ENCODE measurements around the gene PAGR1.

PAGR1 gene

DNA sequence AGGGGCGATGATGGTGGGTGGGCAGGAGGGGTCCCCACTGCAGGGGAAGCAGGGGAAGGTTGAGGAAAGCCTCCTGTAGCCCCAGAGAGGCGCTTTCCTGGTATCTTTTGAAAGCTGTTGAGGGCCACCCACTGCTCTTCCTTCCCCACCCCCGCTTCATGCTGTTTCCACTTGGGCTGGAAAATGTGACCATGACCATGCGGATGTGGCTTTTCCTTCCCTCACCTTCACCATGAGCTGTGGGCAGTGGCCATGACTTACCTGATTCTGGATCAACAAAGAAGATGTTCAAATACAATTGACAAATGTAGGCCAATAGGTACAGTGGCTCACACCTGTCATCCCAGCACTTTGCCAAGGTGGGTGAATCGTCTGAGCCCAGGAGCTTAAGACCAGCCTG lies 18.1 kb downstream of the PAGR1 start:
- Histone ChIP-seq H3K9ac (ENCODE audit: low read depth, low read length) (no peak overlapping the region), H3K27me3 (ENCODE audit: control insufficient read depth, insufficient read depth, low read length) (no peaks in the 10 kb centered on the region), H3K9me3 (replicated peaks; ENCODE audit: low read length) (no peaks in the 10 kb centered on the region), H3K36me3 (ENCODE audit: insufficient read depth, low read length) (peaks cover 82% of the 10 kb centered on the region), H3K4me1 (ENCODE audit: control insufficient read depth, insufficient read depth, low read length) (no peaks in the 10 kb centered on the region), H3K4me3 (ENCODE audit: low read length) (no peak overlapping the region), H3K4me2 (ENCODE audit: low read length) (no peak overlapping the region)

DNA sequence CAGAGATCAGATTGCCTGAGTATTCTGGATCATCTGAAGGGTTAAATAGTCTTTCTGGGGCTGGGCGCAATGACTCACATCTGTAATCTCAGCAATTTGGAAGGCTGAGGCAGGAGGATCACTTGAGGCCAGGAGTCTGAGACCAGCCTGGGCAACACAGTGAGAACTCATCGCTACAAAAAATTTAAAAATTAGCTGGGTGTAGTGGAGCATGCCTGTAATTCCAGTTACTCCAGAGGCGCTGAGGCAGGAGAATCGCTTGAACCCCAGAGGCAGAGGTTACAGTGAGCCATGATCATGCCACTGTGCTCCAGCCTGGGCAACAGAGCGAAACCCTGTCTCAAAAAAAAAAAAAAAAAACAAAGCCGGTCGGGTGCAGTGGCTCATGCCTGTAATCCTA lies 20.0 kb downstream of the PAGR1 start:
- H3K27me3 ChIP-seq (ENCODE audit: control insufficient read depth, insufficient read depth, low read length) = no peaks in the 10 kb centered on the region
- no peak overlapping the region for H3K4me2 ChIP-seq (ENCODE audit: low read length)
- H3K9me3 ChIP-seq (replicated peaks; ENCODE audit: low read length) = no peaks in the 10 kb centered on the region
- H3K36me3 ChIP-seq (ENCODE audit: insufficient read depth, low read length) = peaks cover 87% of the 10 kb centered on the region
- no peak overlapping the region for H3K9ac ChIP-seq (ENCODE audit: low read depth, low read length)
- H3K4me3 ChIP-seq (ENCODE audit: low read length) = no peak overlapping the region
- H3K4me1 ChIP-seq (ENCODE audit: control insufficient read depth, insufficient read depth, low read length) = no peaks in the 10 kb centered on the region

DNA sequence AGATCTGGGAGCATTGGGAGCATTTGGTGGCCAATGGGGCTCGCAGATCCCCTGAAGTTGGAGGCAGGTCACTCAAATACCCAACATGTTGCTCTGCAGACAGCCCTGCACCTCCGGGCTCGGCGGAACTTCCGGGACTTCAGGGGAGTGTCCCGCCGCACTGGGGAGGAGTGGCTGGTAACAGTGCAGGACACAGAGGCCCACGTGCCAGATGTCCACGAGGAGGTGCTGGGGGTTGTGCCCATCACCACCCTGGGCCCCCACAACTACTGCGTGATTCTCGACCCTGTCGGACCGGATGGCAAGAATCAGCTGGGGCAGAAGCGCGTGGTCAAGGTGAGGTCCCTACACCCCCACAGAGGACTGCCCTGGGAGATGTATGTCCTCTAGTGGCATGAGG lies 20.7 kb downstream of the PAGR1 start:
- no peak overlapping the region for H3K4me3 ChIP-seq (ENCODE audit: low read length)
- peaks cover 86% of the 10 kb centered on the region for H3K36me3 ChIP-seq (ENCODE audit: insufficient read depth, low read length)
- H3K4me2 ChIP-seq (ENCODE audit: low read length) = no peak overlapping the region
- H3K9me3 ChIP-seq (replicated peaks; ENCODE audit: low read length) = no peaks in the 10 kb centered on the region
- no peak overlapping the region for H3K9ac ChIP-seq (ENCODE audit: low read depth, low read length)
- H3K4me1 ChIP-seq (ENCODE audit: control insufficient read depth, insufficient read depth, low read length) = no peaks in the 10 kb centered on the region
- H3K27me3 ChIP-seq (ENCODE audit: control insufficient read depth, insufficient read depth, low read length) = no peaks in the 10 kb centered on the region

DNA sequence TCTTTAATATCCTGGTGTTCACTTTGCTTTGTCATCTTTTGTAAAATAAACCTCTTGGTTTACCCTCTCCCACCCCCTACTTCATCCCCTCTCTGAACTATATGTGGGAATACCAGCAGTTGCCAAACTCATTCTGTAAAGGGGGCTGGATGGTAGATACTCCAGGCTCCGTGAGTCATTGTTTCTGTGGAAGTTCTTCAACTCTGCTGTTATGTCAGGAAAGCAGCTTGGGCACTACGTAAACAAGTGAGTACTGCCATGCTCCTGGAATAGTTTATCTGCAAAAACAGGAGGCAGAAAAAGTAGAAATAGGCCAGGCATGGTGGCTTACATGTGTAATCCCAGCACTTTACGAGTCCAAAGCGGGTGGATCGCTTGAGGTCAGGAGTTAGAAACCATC lies 21.9 kb downstream of the PAGR1 start:
- Histone ChIP-seq H3K4me1 (ENCODE audit: control insufficient read depth, insufficient read depth, low read length) (no peaks in the 10 kb centered on the region), H3K36me3 (ENCODE audit: insufficient read depth, low read length) (peaks cover 85% of the 10 kb centered on the region), H3K9ac (ENCODE audit: low read depth, low read length) (no peak overlapping the region), H3K4me2 (ENCODE audit: low read length) (no peak overlapping the region), H3K4me3 (ENCODE audit: low read length) (no peak overlapping the region), H3K9me3 (replicated peaks; ENCODE audit: low read length) (no peaks in the 10 kb centered on the region), H3K27me3 (ENCODE audit: control insufficient read depth, insufficient read depth, low read length) (no peaks in the 10 kb centered on the region)

DNA sequence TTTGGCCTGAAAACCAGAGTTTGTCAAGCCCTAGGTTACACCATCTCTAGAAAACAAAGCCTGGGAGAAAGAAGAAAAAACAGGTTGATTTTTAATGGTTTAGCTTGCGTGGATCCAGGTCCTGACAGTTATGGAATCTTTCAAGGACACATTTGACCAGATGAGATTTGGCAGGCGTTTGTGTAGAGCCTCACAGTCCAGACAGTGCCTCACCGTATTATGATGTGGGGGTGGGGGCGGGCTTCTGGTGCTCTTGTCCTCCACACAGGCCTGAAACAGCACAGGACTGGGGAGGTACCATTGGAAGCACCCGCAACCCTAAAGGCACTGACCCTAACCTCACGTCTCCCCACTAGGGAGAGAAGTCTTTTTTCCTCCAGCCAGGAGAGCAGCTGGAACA lies 23.9 kb downstream of the PAGR1 start:
- H3K27me3 ChIP-seq (ENCODE audit: control insufficient read depth, insufficient read depth, low read length) = no peaks in the 10 kb centered on the region
- peaks cover 86% of the 10 kb centered on the region for H3K36me3 ChIP-seq (ENCODE audit: insufficient read depth, low read length)
- H3K4me2 ChIP-seq (ENCODE audit: low read length) = no peak overlapping the region
- H3K9me3 ChIP-seq (replicated peaks; ENCODE audit: low read length) = no peaks in the 10 kb centered on the region
- H3K9ac ChIP-seq (ENCODE audit: low read depth, low read length) = no peak overlapping the region
- no peaks in the 10 kb centered on the region for H3K4me1 ChIP-seq (ENCODE audit: control insufficient read depth, insufficient read depth, low read length)
- no peak overlapping the region for H3K4me3 ChIP-seq (ENCODE audit: low read length)

DNA sequence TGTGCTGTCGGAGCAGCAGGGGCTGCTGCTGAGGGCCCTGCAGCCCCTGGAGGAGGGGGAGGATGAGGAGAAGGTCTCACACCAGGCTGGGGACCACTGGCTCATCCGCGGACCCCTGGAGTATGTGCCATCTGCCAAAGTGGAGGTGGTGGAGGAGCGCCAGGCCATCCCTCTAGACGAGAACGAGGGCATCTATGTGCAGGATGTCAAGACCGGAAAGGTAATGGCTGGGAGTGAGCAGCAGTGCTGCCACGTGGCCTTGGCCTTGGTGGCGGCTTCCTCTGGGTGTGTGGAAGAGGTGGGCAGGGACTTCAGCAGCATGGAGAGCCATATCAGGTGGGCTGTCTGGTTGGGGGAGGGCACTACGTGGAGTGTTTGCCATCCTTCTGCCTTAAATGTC lies 24.3 kb downstream of the PAGR1 start:
- Histone ChIP-seq H3K36me3 (ENCODE audit: insufficient read depth, low read length) (peaks cover 86% of the 10 kb centered on the region), H3K9ac (ENCODE audit: low read depth, low read length) (no peak overlapping the region), H3K27me3 (ENCODE audit: control insufficient read depth, insufficient read depth, low read length) (no peaks in the 10 kb centered on the region), H3K4me1 (ENCODE audit: control insufficient read depth, insufficient read depth, low read length) (no peaks in the 10 kb centered on the region), H3K9me3 (replicated peaks; ENCODE audit: low read length) (no peaks in the 10 kb centered on the region), H3K4me3 (ENCODE audit: low read length) (no peak overlapping the region), H3K4me2 (ENCODE audit: low read length) (no peak overlapping the region)

DNA sequence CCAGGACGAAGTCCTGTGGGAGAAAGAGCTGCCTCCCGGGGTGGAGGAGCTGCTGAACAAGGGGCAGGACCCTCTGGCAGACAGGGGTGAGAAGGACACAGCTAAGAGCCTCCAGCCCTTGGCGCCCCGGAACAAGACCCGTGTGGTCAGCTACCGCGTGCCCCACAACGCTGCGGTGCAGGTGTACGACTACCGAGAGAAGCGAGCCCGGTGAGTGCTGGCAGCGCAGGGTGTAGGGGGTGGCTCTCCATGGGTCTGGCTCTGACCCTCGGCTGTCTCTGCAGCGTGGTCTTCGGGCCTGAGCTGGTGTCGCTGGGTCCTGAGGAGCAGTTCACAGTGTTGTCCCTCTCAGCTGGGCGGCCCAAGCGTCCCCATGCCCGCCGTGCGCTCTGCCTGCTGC lies 25.7 kb downstream of the PAGR1 start:
- Histone ChIP-seq H3K9me3 (replicated peaks; ENCODE audit: low read length) (no peaks in the 10 kb centered on the region), H3K36me3 (ENCODE audit: insufficient read depth, low read length) (peaks cover 88% of the 10 kb centered on the region), H3K4me1 (ENCODE audit: control insufficient read depth, insufficient read depth, low read length) (no peaks in the 10 kb centered on the region), H3K4me2 (ENCODE audit: low read length) (no peak overlapping the region), H3K9ac (ENCODE audit: low read depth, low read length) (no peak overlapping the region), H3K4me3 (ENCODE audit: low read length) (no peak overlapping the region), H3K27me3 (ENCODE audit: control insufficient read depth, insufficient read depth, low read length) (no peaks in the 10 kb centered on the region)

DNA sequence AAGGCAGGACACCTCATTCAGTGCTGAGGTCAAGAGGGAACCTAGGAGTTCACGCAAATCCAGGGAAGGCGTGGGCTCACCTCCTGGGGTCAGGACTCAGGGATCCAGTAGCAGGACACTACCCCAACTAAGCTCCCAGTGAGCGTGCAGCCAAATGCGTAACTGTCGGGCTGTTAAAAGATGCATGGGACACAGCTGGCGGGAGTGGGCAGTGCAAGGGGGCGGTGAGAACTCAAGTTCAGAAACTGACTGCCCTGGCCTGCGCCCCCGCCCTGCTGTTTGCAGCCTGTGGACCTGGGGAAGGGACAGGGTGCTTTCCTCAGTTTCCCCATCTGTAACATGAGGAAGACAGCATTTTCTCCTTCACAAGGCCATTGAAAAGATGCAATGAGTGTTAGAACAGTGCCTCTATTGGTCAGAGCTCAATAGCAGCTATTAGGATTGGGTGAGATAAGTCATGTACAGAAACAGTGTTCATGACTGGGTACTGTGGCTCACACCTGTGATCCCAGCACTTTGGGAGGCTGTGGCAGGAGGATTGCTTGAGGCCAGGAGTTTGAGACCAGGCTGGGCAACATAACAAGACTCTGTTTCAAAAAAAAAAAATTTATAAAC lies 26.9 kb downstream of the PAGR1 start:
- Histone ChIP-seq H3K36me3 (ENCODE audit: insufficient read depth, low read length) (peaks cover 90% of the 10 kb centered on the region), H3K4me3 (ENCODE audit: low read length) (no peak overlapping the region), H3K9me3 (replicated peaks; ENCODE audit: low read length) (no peaks in the 10 kb centered on the region), H3K4me2 (ENCODE audit: low read length) (no peak overlapping the region), H3K4me1 (ENCODE audit: control insufficient read depth, insufficient read depth, low read length) (no peaks in the 10 kb centered on the region), H3K9ac (ENCODE audit: low read depth, low read length) (no peak overlapping the region), H3K27me3 (ENCODE audit: control insufficient read depth, insufficient read depth, low read length) (no peaks in the 10 kb centered on the region)

DNA sequence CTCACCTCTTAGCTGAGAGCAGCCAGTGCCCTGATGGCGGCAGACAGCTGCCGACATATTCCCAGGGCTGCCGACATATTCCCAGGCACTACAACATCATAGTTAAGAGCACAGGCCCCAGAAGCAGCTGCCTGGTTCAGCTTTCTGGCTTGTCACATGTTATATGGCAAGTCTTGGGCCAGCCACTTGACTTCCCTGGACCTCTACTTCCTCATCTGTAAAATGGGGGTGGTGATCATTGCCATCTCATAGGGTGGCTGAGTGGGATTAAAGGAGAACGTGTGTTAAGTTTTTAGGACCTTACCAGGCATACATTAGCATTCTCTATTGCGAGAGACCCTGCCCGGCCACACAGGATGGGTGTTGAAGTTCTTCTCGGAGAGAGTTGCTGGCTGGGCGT lies 28.0 kb downstream of the PAGR1 start:
- Histone ChIP-seq H3K9ac (ENCODE audit: low read depth, low read length) (no peak overlapping the region), H3K4me1 (ENCODE audit: control insufficient read depth, insufficient read depth, low read length) (no peaks in the 10 kb centered on the region), H3K27me3 (ENCODE audit: control insufficient read depth, insufficient read depth, low read length) (no peaks in the 10 kb centered on the region), H3K9me3 (replicated peaks; ENCODE audit: low read length) (no peaks in the 10 kb centered on the region), H3K4me3 (ENCODE audit: low read length) (no peak overlapping the region), H3K36me3 (ENCODE audit: insufficient read depth, low read length) (peaks cover 81% of the 10 kb centered on the region), H3K4me2 (ENCODE audit: low read length) (no peak overlapping the region)

DNA sequence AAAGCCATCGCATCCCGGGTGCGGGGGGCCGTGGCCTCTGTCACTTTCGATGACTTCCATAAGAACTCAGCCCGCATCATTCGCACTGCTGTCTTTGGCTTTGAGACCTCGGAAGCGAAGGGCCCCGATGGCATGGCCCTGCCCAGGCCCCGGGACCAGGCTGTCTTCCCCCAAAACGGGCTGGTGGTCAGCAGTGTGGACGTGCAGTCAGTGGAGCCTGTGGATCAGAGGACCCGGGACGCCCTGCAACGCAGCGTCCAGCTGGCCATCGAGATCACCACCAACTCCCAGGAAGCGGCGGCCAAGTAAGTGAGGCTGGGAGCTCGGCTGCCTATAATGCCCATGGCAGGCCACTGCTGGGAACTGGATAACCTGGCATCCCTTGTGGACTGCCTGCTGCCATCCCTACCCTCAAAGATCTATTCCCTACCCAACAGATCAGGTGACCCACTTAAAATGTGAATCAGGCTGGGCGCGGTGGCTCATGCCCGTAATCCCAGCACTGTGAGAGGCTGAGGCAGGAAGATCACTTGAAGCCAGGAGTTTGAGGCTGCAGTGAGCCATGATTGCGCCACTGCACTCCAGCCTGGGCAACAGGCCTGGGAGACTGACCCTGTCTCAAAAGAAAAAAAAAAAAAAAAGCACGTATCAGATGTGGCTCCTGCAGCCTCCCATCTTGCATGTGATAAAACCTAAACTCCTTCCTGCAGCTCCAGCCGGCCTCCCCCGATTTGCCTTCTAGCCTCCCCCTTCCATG lies 28.8 kb downstream of the PAGR1 start:
- no peaks in the 10 kb centered on the region for H3K27me3 ChIP-seq (ENCODE audit: control insufficient read depth, insufficient read depth, low read length)
- H3K4me3 ChIP-seq (ENCODE audit: low read length) = no peak overlapping the region
- no peak overlapping the region for H3K4me2 ChIP-seq (ENCODE audit: low read length)
- H3K9ac ChIP-seq (ENCODE audit: low read depth, low read length) = no peak overlapping the region
- peaks cover 80% of the 10 kb centered on the region for H3K36me3 ChIP-seq (ENCODE audit: insufficient read depth, low read length)
- H3K4me1 ChIP-seq (ENCODE audit: control insufficient read depth, insufficient read depth, low read length) = no peaks in the 10 kb centered on the region
- no peaks in the 10 kb centered on the region for H3K9me3 ChIP-seq (replicated peaks; ENCODE audit: low read length)

DNA sequence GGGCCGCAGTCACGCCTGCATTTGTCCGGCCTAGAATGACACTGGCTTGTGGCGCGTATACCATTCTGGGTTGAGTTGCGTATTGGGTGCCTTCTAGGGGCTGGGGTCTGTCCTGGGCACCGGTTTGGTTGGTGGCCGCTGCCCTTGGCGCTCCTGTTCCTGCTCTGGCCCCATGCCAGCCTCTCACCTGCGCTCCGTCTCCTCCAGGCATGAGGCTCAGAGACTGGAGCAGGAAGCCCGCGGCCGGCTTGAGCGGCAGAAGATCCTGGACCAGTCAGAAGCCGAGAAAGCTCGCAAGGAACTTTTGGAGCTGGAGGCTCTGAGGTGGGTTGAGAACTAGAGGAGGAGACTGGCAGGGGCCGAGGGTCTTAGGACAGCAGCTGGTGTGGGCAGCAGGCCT lies 29.7 kb downstream of the PAGR1 start:
- Histone ChIP-seq H3K4me2 (ENCODE audit: low read length) (no peak overlapping the region), H3K9ac (ENCODE audit: low read depth, low read length) (no peak overlapping the region), H3K4me3 (ENCODE audit: low read length) (no peak overlapping the region), H3K4me1 (ENCODE audit: control insufficient read depth, insufficient read depth, low read length) (no peaks in the 10 kb centered on the region), H3K36me3 (ENCODE audit: insufficient read depth, low read length) (peaks cover 71% of the 10 kb centered on the region), H3K9me3 (replicated peaks; ENCODE audit: low read length) (no peaks in the 10 kb centered on the region), H3K27me3 (ENCODE audit: control insufficient read depth, insufficient read depth, low read length) (no peaks in the 10 kb centered on the region)
